ENCODE results near the gene SMIM30. TPM values are rescaled to one million over a fixed set of nuclear protein-coding genes. Genes with fewer than 3 reads are reported as not detected.

The SMIM30 gene
- total RNA-seq, 4 donors from 2014 or later: 32.3 to 54.5 (median 41.8) TPM

DNA sequence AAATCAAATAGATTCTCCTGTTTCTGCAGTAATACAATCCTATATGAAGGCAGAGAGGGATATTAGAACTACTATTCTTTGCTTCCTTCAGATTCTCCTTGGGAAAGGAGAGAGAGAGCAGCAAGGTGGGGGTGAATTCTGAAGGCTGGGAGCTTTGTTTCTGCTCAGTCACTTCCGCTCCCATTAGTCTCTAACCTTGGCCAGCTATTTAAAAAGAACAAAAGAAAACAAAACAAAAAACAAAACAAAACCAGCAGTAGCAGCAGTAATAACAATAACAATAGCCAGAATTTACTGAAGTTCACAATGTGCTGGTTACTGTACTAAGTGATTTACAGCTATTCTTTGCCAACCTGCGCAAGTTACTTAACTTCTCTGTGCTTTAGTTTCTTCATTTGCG lies 41.7 kb downstream of the SMIM30 start:
- TF ChIP-seq POLR2A (IDR thresholded peaks at IDR 0.05): no peak
- TF ChIP-seq, protein P1, sequence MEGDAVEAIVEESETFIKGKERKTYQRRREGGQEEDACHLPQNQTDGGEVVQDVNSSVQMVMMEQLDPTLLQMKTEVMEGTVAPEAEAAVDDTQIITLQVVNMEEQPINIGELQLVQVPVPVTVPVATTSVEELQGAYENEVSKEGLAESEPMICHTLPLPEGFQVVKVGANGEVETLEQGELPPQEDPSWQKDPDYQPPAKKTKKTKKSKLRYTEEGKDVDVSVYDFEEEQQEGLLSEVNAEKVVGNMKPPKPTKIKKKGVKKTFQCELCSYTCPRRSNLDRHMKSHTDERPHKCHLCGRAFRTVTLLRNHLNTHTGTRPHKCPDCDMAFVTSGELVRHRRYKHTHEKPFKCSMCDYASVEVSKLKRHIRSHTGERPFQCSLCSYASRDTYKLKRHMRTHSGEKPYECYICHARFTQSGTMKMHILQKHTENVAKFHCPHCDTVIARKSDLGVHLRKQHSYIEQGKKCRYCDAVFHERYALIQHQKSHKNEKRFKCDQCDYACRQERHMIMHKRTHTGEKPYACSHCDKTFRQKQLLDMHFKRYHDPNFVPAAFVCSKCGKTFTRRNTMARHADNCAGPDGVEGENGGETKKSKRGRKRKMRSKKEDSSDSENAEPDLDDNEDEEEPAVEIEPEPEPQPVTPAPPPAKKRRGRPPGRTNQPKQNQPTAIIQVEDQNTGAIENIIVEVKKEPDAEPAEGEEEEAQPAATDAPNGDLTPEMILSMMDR (IDR thresholded peaks at IDR 0.05): no peak
- no peak overlapping the region for H3K27ac ChIP-seq
- no peaks in the 10 kb centered on the region for H3K9me3 ChIP-seq
- no peak overlapping the region for H3K4me3 ChIP-seq
- WGBS, 2 donors: 86 to 89% methylated on average over 3 of the region's 3 CpGs
- H3K36me3 ChIP-seq: no peaks in the 10 kb centered on the region
- no peak for DNase-seq
- no peaks in the 10 kb centered on the region for H3K27me3 ChIP-seq
- intact Hi-C loops (cut with DNase I): no loop called here
- no peaks in the 10 kb centered on the region for H3K4me1 ChIP-seq

DNA sequence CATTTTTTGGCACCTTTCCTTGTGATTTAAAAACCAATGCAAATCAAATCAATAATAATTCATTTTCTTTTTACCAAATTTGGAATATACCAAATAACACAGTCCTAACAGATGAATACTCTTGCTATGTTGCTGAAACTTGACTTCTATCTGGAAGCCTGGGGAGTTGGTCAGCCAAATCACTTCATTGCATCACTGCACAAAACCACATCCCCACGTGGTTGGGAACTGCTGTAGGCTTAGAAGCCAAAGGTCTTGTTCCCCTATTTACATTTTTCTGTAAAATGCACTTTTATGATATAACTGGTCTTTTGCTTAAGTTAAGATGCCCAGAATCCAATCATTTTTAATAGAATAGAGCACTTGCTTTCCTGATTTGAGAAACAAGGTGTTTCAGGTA lies 46.9 kb downstream of the SMIM30 start:
- Histone ChIP-seq H3K27ac (no peak overlapping the region), H3K9me3 (no peaks in the 10 kb centered on the region), H3K36me3 (no peaks in the 10 kb centered on the region), H3K27me3 (no peaks in the 10 kb centered on the region), H3K4me1 (no peaks in the 10 kb centered on the region), H3K4me3 (no peak overlapping the region)
- TF ChIP-seq, protein P1 (IDR thresholded peaks at IDR 0.05): no peak
- TF ChIP-seq POLR2A (IDR thresholded peaks at IDR 0.05): no peak
- 4 to 6% methylated on average over 1 of the region's 1 CpG for WGBS, 2 donors
- intact Hi-C loops (cut with DNase I): no loop called here
- no peak for DNase-seq

Other genes with a start within 250 kb of the SMIM30 start
- under 1 TPM in 3 of 4 donors, not detected in 1; 0.19 to 0.31 (median 0.26) TPM for gene GPR85, start 31.7 kb downstream of the SMIM30 start, total RNA-seq